GM19467 (cell line): ENCODE results near the gene CARD16.
"Not testable (repeated sequence)": the region's sequence is repeated elsewhere in the genome, so short reads cannot be mapped to it uniquely, and the experiment has no call there.

Source experiments
- ATAC-seq: cut with Tn5 transposase; IDR thresholded peaks from one replicate; pipeline ENCODE4 v1.9.1; 2021; ENCODE audit warnings: mild to moderate bottlenecking, moderate library complexity; ENCODE audit not compliant: unreplicated experiment

Gene CARD16

DNA sequence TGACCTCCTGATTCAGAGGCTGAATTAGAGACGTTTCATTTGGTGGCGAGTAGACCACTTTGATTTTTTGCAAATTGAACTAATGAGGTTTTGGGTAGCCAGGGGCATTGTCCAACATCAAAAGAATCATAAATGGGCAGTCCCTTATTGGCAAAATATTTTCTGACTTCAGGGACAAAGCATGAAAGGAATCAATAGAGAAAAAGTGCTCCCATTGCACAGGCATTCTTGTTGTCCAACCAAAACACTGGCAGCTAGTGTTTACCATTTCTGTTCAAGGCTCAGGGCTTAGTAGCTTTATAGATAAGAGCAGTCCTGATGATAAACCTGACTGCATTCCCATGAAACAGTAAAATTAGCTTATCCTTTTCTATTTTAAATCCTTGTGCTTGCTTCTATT, 6.4 kb upstream of the CARD16 start:
- ATAC-seq: no peak

DNA sequence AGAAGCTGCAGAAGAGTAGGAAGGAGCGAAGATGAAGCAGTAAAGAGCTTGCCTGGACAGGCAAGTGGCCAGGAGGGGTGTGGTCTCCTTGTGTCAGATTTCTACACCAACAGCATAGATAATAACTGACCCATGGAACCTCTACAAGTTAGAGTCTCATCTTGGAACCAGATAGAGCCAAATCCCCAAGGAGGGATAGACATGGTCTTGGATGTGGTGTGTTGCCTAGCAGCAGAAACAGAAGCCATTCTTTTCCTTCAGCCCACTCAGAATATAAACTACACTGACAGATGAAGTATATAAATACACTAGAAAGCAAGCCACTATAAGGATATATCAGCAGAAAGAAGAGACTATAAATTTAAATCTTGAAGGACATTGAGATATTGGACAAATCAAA, 4.3 kb upstream of the CARD16 start:
- no peak for ATAC-seq

DNA sequence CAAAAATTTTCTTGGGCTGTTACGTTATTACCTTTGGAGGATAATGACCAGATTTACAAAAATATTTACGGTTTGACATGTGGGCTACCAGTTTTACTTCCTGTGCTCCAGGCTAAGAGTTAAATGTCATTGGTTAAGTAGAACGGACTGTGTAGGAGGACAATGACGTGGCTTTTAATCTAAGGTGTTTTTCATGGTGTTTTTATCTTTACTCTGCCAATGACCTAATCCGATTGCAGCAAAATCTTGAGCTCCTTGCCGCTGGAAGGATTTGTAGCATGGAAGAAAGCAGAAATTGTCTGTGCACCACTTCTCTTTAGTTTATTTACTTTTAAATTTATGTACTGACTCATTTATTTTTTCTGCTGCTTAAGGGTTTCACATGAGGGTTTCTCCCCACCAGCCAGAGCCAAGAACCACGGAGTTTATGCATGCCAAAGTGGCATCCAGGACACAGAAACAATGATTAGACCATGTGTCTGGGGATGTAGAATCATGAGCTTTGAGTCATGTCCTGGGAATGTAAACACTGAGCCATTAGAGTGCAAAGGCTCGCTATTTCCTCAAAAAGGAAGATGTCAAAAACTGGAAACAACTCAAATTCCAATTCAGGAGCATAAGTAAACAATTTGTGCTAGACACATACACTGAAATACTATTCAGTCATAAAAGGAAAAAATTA, 1.9 kb upstream of the CARD16 start:
- no peak for ATAC-seq

DNA sequence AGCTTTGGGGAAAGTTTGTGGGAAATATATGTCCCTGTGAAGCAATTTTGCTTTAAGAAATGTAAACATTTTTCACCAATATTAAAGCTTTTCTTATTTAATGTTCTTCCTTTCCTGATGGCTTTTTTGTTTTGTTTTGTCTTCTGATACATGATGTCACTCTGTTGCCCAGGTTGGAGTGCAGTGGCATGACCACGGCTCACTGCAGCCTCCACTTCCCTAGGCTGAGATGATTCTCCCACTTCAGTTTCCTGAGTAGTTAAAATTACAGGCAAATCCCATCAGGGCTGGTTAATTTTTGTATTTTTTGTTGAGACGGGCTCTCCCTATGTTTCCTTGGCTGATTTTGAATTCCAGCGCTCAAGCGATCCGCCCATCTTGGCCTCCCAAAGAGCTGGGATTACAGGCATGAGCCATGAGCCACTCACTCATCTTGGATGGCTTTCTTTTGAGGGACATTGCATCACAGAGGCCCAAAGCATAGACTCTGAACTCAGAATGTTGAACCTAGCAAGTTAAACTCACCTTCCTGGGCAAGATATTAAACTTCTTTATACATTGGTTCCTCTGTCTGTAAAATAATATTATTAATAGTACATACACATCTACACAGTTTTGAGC, 651 bp upstream of the CARD16 start:
- no peak for ATAC-seq

DNA sequence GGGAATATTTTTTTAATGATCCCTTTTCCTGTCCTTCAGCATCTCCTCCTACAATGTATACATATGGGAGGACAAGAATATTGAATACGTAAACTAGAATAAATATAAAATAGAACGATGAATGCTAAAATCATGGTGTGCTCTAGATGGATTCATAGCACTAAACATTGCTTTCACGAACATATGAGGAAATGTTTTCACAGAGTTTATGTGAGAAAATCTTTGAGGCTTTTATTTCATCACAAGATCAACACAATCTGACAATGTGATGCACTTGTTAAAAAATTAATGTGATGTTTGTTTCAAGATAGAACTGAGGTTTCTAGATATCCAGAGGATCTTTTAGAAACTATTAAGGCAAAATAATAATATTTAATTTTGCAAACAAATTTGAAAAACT, 3.0 kb downstream of the CARD16 start:
- no peak for ATAC-seq

DNA sequence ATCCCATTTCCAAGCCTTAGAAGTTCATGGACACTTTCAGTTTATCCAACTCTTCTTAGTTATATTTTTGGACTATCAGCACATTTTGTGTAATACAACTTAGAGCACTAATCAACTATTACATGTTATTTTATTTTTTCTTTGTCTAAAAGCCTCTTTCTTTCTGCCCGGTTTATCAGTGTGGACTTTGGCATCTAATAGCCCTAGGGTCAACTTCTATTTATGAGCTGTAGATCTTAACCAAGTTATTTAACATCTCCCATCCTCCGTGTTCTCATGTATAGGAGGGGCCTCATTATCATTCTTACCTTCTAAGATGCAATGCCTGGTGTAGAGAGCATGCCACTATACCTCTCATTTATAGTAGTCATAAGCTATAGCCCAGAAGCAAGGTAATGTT, 4.4 kb downstream of the CARD16 start:
- no peak for ATAC-seq

DNA sequence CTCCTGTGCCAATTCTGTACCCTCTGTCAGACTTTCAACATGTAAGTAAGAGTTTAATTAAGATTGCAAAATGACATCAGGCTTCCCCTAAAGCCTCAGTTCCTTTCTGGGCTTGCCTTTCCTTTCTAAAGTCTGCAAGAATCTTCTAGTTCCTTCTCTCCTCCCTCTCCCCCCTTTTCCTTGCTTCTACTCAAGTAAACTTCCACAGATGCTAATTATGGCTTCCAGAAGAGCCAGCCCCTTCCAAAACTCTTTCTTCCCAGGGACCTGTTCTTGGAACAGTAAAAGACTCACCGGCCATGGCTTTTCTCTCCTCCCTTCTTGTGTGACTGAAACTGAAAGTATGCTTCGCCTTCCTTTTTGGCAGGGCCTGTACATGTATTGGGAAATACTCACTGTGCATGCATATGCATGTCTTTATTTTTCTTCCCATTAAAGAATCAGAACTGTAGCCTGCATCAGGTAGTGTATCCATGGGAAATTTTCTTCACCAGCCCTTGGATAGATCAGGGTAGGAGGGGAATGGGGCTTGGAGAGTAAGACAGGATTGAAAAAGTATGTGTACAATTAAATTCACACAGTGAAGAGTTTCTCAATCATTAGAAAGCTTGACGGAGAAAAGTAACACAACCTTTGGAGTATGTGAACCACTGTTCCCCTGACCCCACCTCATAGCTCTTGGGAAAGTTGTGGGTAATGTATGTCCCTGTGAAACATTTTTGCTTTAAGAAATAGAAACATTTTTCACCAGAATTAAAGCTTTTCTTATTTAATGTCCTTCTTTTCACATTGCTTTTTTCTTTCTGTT, 10.1 kb downstream of the CARD16 start, which contains the start of gene CASP1:
CASP1 (minus strand) TSS at position 332 of the 808 bp plus-strand sequence; CDS start at position 301, 31 bp downstream.
- ATAC-seq: peak; percentile 96

DNA sequence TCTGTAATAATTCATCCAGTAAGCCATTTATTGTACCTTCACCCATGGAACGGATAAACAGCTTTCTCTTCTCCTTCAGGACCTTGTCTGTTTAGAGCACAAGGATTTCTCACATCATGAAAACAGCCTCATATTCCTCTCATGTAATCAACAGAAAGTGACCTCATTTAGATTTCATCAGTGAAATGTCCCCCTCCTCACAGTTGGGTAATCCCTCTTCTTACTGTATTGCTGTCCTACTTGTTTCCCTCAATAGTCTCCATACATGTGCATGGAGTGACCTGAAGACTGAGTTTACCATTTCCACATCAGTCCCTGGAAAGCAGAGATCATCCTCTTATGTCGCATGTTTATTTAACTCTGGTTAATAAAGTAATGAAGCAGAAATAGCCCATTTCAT, 10.7 kb downstream of the CARD16 start:
- ATAC-seq: not testable (repeated sequence)

DNA sequence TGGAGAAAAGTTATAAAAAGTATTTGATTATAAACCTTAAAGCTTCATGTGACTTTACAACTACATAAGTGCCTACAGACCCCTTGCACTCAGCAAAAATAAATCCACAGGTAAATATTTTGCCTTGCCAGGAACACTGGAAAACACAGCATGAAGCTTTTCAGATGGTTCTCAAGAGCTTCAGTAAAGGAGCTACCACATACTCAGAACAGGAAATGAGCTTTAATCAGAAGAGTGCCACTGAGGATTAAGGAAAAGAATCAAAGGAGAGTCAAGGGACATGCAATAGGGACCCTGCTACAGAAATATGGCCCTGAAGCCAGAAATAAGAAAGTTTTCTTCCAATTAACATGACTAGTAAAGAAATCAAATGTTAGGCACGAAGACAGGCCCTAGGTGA, 11.4 kb downstream of the CARD16 start:
- no peak for ATAC-seq

DNA sequence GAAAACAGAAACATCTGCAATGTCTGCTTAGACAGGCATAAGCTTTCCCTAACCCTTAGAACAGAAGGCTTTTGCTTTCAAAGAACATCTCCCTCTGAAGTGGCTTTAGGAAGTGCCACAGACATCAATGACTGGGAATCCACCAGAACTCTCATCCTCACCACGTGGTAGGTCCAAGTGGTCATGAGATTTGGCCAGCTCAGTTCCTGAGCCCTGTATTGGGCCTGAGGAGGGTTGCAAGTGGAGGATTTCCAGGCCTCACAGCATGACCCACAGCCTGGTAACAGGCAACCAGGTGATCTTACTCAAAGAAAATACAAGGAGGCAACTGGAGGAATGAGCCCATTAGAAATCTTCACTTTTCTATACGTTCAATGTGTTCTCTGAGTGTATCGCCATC, 11.8 kb downstream of the CARD16 start:
- no peak for ATAC-seq

DNA sequence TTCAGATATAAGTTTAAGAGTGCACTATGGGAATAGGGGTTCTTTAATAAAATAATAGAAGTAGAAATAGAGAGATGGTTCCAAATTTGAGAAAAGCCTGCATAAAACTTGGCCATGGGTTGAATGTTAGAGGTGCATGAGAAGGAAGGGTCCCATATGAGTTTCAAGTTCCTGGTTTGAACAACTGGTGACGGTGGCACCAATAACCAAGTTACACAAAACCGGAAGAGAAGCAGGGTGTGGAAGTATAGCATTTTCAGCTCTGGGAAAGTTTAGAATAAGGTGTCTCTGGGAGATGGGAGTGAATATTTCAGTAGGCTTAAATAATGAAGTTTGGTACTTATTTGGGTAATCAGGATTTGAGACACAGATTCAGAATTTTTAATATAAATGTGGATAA, 12.6 kb downstream of the CARD16 start:
- ATAC-seq: no peak

DNA sequence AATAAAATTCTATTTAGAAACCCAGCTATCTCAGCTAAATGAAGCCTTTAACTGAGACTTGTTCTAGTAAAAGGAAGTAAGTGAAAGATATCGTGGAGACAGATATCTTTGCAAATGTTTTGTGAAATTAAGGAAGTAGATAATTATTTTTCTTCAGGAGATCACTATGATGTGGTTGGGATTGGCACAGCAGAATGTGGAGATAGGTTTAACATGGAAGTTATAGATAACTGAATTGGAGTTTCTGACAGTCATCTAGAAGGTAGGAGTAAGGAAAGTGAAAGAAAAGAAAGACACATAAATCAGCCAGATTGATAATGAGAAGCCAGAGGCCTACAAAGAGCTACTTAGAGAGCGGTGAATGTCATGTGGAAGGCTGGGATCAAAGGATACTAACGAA, 17.5 kb downstream of the CARD16 start:
- ATAC-seq: no peak

DNA sequence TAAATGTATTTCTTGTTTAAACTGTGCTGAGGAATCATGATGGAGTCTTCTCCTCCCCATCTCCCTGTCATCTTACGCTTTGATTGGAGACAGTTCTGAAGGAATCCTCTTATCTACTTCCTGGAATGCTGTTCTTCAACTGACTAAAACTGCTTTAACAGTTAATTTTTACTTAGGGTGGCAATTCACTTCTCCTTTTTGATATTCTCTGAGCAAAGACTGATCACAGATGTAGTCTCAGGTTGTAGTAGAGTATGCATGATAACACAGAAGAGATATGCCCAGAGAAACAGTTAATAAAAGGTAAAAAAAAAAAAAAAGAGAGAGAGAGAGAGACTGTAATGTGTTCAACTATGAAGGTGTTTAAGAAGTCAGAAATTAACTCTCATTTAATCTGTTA, 20.7 kb downstream of the CARD16 start:
- no peak for ATAC-seq

DNA sequence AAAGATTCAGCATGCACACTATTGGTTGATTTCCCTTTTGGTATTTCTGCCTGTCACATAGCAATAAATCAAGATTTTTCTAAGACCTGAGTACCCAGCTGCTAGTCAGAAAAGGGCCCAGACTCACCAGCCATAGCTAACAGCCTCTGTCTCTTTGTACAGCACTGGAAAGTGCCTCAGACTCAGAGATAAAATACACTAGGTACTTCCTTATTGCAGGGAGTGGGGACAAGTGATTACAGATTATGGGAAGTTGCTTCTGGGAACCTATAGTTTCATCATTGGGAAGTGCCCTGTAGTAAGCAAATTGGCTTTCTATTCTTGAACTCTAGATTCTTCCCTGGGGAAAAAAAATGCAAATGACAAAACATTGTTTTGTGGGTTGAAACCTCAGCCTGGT, 22.1 kb downstream of the CARD16 start, which contains the start of gene CASP5:
CASP5 (minus strand) TSS at position 166 of the 400 bp plus-strand sequence; CDS start at position 134, 32 bp downstream.
- no peak for ATAC-seq

DNA sequence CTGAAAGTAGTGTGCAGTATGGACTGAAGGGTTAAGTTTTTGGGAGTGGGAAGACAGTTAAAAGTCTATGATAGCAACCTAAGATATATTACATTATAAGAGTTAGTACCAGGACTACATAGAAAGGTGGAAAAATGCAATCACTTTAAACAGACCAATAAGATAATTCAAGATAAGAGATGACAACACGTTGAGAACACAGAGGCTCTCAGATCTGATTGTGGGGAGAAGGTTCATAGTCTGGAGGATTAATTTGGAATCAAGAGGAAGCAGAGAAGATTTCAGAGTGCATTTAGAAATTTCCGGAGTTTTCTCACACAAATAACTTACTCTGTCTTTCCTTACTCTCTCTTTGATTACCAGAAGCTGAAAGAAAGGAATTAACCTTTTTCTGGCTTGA, 22.6 kb downstream of the CARD16 start:
- no peak for ATAC-seq

DNA sequence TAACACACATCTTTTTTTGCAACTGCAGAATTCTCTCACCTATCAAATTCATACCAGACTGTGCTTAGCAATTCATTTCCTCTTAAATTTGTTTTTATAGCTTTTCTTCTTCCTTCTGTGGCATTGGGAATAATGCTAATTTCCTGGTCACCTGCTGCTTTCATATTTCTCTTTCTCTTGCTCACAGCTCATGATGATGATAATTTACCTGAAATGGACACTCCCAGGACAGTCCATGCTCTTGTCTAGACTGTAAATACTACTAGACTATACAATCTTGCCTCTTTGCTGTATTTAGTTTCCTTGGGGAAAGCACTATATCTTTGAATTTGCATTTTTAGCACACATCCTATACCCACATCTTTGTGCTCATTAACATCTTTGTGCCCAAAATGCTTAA, 37.7 kb downstream of the CARD16 start:
- ATAC-seq: no peak

DNA sequence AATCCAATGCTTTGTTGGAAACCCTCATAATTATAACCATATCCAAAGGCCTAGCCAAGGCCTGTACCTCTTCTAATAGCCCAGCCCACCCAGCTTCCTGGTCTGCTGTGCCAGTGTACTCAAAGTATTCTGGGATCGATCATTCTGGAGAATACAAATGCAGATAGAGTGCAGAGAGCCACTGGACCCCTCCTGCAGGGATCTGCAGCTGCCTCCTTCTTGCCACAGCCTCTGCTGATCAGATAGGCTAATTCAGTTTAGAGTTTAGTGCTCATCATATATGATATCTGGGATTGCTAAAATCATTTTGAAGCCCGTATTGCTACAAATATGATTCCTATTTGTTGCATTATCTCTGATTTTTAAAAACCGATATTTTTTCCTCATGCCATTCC, 39.7 kb downstream of the CARD16 start:
- no peak for ATAC-seq

DNA sequence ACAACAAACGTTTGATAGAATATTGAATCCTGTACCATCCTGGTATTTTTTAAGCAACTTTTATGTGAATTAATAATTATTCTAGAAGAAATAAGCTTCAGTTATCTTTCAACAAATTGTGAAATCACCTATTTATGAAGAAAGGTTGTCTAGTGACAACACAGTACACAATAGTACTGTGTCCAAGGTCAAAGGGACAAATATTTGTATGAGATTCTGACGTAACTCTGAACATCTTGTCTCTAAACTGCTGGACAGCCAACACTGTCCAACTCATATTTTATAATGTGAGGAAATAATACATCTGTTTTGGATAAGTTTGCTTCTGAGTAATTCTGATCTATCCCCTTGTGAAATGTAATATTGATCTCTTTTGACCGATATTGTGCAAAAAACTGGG, 41.1 kb downstream of the CARD16 start:
- no peak for ATAC-seq

DNA sequence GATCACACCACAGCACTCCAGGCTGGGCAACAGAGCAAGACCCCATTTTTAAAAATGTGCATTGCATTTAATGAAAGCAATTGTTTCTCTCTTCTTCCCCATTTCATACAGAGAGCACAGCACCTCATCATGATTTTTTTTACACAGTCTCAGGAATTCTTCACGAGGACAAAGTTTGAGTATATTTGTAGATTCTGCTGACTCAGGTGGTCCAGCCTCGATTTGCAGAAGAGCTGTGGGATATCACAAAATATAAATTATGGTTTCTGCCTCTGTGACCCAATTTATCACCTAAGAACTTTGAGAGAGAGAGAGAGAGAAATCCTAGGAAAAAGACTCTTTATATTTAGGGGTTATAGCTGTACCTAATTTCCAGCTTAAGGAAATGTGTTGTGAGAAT, 42.0 kb downstream of the CARD16 start:
- no peak for ATAC-seq

DNA sequence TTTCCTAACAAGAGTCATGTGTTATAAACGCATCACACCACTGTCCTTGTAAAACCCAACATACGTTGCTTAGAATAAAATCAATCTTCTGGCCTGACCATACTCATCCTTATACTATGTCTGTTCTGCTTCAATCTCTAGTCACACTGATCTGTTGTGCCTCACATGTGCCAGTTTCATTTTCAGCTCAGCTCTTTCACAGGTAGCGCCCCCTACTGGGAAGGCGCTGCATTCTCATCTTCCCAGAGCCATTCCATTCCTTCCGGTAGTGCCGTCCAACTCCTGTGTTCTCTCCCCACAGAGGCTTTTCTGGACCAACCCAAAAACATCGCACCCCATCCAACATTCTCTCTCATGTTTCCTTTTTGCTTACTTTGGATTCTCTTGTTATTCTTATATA, 44.3 kb downstream of the CARD16 start:
- peak; percentile 92 for ATAC-seq

DNA sequence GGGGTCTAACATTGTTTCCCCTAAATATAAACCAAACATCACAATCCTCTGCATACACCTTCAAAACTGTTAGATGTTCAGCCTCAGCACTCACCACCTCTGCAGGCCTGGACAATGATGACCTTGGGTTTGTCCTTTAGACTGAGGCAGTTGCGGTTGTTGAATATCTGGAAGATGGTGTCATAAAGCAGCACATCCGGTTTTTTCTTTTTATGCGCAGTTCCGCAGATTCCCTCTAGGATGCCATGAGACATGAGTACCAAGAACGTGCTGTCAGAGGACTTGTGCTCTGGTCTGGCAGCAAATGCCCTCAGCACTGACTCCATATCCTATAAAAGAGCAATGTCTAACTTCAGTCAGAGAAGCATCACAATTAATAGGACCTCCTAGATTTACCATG, 45.0 kb downstream of the CARD16 start:
- no peak for ATAC-seq

DNA sequence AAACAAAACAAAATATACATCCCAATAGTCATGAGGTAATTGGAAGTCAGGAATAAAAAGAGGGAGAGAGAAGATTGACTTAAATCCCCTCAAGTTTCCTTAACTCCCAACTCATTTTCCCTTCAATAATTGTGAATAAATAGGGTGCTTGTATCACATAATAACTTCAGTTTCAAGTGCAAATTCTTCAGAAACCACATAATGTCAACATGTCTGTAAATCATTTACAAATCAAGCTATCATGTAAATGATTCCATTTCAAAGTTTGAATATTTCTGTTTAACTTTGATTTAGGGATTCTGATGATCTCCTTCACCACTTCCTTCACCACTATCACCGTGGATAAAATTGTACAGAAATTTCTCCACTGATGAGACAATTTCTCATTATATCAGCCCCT, 45.4 kb downstream of the CARD16 start:
- ATAC-seq: no peak
